Psoas muscle (tissue), 8 donors: Measurements from ENCODE around the gene SEMA7A. TPM values are rescaled to one million over a fixed set of nuclear protein-coding genes. Genes with fewer than 3 reads are reported as not detected.
A peak's percentile ranks its signal among the peaks of the same experiment; 100 is the strongest.

Experiments used
- ATAC-seq, 4 donors: fragments of 200-7000 bp; cut with Tn5 transposase; one replicate each; pipeline ENCODE4 v1.9.1; 2020; ENCODE audit warnings: moderate library complexity in 3 of 4, mild to moderate bottlenecking in 2 of 4
- DNase-seq, 2 donors: peaks; one replicate each; pipeline ENCODE4 v3.0.0-alpha.2; 2020
- H3K27ac ChIP-seq: fragments of 200-600 bp; one replicate; pipeline ENCODE4 v1.8.0; 2022
- H3K27me3 ChIP-seq, 3 donors: fragments of 200-600 bp in 1 of 3; one replicate each; pipeline versions ENCODE4 v1.6.1 to v1.8.0; 2013 to 2022; ENCODE audit warnings: low read length in 2 of 3, mild to moderate bottlenecking in 2 of 3, moderate library complexity in 1 of 3; ENCODE audit not compliant: insufficient read depth in 3 of 3
- H3K36me3 ChIP-seq, 2 donors: fragments of 200-600 bp in 1 of 2; one replicate each; pipeline versions ENCODE4 v1.6.1 to v1.8.0; 2013 to 2022; ENCODE audit warnings: low read depth in 1 of 2, mild to moderate bottlenecking in 1 of 2, moderate library complexity in 1 of 2; ENCODE audit not compliant: insufficient read depth in 1 of 2
- H3K4me1 ChIP-seq: fragments of 200-600 bp; one replicate; pipeline ENCODE4 v1.8.0; 2022
- H3K4me3 ChIP-seq: fragments of 200-600 bp; one replicate; pipeline ENCODE4 v1.8.0; 2022; ENCODE audit warnings: mild to moderate bottlenecking
- H3K9me3 ChIP-seq: fragments of 200-600 bp; one replicate; pipeline ENCODE4 v1.8.0; 2022
- WGBS, 3 donors: extraction: QIAGEN DNeasy Blood & Tissue Kit; methylation state at CpG; one replicate each; pipeline versions ENCODE4 v1.1.6 to v1.1.7; 2013; 5-methylcytosine and 5-hydroxymethylcytosine counted together
- intact Hi-C, 2 donors: fragments of 100-400 bp; cut with DNase I; formaldehyde crosslinking; loops; one replicate each; pipeline versions ENCODE4 v1.11.0 to v1.14.2; 2022
- polyA plus RNA-seq, 3 donors: library from polyadenylated mRNA; stranded (reverse); fragments of 200-250 nt; gene quantifications; one replicate each; pipeline ENCODE4 v1.2.3, GENCODE V29; 2013
- total RNA-seq, 4 donors: library from RNA; stranded (reverse); fragmentation: NEBNext Ultra II Directional in 2 of 4; extraction: Animal tissue kit (Norgen Biotek cat#: 25700) in 2 of 4; gene quantifications; one replicate each; pipeline versions ENCODE4 v1.2.1 to v1.2.4, GENCODE V29; 2021 to 2023
- TF ChIP-seq, protein P1 (sequence below): fragments of 200-600 bp; IDR thresholded peaks from one replicate; pipeline ENCODE4 v1.8.0; 2022; ENCODE audit warnings: antibody characterized with exemption
- donor health status: healthy with polysubstance abuse.
- donor health status: DM: no; HTN: no; CAD: no; lungs with moderate emphysema.
- donor health status: Bipolar disorder and iron deficiency.
- donor health status: healthy.
- donor health status: DM: yes; HTN: yes; CAD: no.
- donor health status: DM: no; HTN: no; CAD: no.
- donor health status: DM: no; HTN: no; CAD: no.
- donor health status: DM: yes; HTN: yes; CAD: no.

Gene SEMA7A
- total and polyA plus RNA-seq, 7 donors = 0.44 to 2.0 (median 1.2) TPM

DNA sequence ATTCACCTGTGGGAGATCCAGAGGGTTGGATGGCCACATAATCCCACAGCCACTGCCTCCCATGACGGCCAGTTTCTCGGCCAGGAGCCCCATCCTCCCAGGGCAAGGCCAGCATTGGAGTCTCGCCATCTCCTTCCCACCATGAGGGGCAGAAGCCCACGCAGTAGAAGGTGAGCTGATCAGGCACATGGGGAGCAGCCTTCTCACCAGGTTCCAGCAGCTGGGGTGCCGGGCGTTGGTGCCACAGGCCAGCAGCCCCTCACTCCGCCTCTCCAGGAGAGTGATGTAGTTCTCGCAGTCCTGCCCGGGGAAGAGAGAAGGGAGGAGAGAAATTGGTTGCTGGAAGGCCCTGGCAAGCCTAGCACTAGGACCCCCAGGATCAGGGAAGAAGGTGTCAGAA lies 16.1 kb downstream of the SEMA7A start:
- Histone ChIP-seq H3K27ac (no peak overlapping the region), H3K9me3 (no peaks in the 10 kb centered on the region), H3K27me3 (no peaks in the 10 kb centered on the region), H3K36me3 (no peaks in the 10 kb centered on the region), H3K4me3 (no peak overlapping the region), H3K4me1 (no peaks in the 10 kb centered on the region)
- 87 to 90% (median 89%) methylated on average over 9 of the region's 9 CpGs for WGBS, 3 donors
- intact Hi-C loops = no loop called here
- DNase-seq (no peak), ATAC-seq (no peak)
- TF ChIP-seq, protein P1, sequence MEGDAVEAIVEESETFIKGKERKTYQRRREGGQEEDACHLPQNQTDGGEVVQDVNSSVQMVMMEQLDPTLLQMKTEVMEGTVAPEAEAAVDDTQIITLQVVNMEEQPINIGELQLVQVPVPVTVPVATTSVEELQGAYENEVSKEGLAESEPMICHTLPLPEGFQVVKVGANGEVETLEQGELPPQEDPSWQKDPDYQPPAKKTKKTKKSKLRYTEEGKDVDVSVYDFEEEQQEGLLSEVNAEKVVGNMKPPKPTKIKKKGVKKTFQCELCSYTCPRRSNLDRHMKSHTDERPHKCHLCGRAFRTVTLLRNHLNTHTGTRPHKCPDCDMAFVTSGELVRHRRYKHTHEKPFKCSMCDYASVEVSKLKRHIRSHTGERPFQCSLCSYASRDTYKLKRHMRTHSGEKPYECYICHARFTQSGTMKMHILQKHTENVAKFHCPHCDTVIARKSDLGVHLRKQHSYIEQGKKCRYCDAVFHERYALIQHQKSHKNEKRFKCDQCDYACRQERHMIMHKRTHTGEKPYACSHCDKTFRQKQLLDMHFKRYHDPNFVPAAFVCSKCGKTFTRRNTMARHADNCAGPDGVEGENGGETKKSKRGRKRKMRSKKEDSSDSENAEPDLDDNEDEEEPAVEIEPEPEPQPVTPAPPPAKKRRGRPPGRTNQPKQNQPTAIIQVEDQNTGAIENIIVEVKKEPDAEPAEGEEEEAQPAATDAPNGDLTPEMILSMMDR = no peak

DNA sequence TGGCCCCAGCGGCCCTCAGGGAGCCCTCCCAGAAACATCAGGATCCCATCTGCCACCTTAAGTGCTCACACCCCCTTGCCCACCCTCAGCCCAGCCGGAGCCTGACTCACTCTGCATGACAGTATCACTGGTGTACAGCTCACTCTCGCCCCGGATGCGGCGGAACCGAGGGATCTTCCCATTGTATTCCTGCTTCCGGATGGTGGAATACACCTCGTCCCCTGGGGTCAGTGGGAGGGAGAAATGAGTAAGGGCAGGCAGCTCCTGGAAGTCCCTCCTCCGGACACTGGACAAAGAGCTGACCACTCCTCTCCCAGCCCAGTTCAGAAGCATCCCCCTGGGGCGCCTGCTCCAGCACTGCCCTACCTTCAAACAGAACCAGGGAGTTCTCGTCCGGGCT lies 16.5 kb downstream of the SEMA7A start:
- WGBS, 3 donors = 60 to 67% (median 64%) methylated on average over 13 of the region's 13 CpGs
- Histone ChIP-seq H3K4me1 (no peaks in the 10 kb centered on the region), H3K4me3 (no peak overlapping the region), H3K9me3 (no peaks in the 10 kb centered on the region), H3K27me3 (no peaks in the 10 kb centered on the region), H3K27ac (no peak overlapping the region), H3K36me3 (no peaks in the 10 kb centered on the region)
- DNase-seq (no peak), ATAC-seq (peak in 2 of 4 donors; percentile 27 to 29)
- intact Hi-C loops = no loop called here
- TF ChIP-seq, protein P1 = no peak

DNA sequence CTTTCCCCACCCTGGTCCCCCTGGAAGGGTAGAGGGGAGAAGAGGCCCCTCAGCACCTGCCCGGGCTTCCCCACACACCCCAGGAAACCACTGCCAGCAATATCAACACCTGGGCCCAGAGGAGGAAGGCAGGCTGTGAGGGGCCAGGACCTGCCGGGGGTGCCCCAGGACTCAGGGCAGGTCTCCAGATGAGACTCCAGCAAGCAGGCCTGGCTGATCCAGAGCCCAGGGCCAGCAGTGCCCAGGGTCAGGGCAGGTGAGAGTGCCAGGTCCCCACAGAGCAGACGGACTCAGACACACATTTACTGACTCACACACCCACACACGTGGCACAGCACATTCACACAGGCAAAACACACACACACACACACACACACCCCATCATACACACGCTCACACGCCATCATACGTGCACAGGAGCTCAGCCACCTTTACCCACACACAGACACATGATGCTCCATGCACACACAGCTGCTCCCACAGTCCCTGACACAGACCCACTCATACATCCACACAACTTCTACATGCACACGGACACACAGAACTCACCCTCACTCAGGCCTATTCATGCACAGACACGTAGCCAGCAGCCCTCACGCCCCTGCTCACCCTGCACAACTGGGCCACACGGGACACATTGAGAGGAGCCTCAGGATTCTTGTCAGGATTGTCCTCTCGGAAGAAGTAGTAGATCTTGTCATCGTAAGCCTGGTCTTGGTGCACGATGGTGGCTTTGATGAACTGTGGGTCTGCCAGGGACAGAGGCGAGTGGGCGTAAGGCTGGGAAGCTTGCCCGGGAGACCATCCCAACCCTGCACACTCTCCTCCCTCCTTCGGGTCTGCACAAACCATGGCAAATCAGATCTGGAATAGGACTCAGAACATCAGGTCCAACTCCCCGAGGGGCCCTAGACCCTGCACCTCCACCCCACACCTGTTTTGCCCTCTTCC lies 17.5 kb downstream of the SEMA7A start:
- intact Hi-C loops = no loop called here
- no peaks in the 10 kb centered on the region for H3K4me1 ChIP-seq
- H3K27me3 ChIP-seq = no peaks in the 10 kb centered on the region
- TF ChIP-seq, protein P1 = no peak
- ATAC-seq (no peak), DNase-seq (no peak)
- no peaks in the 10 kb centered on the region for H3K9me3 ChIP-seq
- H3K4me3 ChIP-seq = no peak overlapping the region
- no peak overlapping the region for H3K27ac ChIP-seq
- H3K36me3 ChIP-seq = no peaks in the 10 kb centered on the region
- 70 to 76% (median 71%) methylated on average over 19 of the region's 19 CpGs for WGBS, 3 donors

DNA sequence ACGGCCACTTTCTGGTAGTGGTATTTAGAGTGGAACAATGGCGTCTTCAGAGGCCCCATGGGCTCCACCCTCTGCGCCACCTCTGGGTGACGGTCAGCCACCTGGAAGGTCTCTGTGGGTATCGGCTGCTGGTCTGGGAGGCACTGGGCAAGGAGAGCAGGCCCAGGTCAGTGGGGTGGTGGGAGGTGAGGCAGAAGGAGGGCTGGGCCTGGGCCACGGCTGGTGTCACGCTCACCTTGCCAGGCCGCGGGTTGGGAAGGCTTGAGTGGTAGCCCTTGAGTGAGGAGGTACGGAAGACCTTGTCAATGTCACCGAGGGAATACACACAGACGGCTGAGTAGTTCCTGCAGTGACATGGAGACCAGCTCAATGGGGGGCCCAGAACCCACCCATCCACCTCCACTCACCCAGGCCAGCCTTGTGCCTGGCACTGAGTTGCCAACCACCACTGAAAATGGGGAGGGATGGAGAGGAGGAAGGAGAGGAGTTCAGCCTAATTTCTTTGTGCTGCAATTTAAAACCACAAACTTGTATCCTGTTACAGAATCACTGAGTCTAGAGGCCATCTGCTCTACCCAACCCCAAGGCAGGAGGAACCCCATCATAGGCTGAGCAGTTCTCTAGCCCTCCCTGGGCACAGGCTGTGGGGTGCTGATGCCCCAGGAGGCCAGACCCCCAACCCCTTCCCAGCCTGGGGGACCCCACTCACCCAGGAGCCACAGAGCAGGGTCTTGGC lies 19.0 kb downstream of the SEMA7A start:
- intact Hi-C loops = no loop called here
- Histone ChIP-seq H3K9me3 (no peaks in the 10 kb centered on the region), H3K27ac (no peak overlapping the region), H3K36me3 (no peaks in the 10 kb centered on the region), H3K4me3 (no peak overlapping the region), H3K27me3 (no peaks in the 10 kb centered on the region), H3K4me1 (no peaks in the 10 kb centered on the region)
- DNase-seq = no peak
- 95 to 96% (median 96%) methylated on average over 12 of the region's 12 CpGs for WGBS, 3 donors
- TF ChIP-seq, protein P1 = no peak
- no peak for ATAC-seq
